ENCODE results near the gene MED28.
A peak's percentile ranks its signal among the peaks of the same experiment; 100 is the strongest.
"Not testable (repeated sequence)": the region's sequence is repeated elsewhere in the genome, so short reads cannot be mapped to it uniquely, and the experiment has no call there.

Gene MED28

DNA sequence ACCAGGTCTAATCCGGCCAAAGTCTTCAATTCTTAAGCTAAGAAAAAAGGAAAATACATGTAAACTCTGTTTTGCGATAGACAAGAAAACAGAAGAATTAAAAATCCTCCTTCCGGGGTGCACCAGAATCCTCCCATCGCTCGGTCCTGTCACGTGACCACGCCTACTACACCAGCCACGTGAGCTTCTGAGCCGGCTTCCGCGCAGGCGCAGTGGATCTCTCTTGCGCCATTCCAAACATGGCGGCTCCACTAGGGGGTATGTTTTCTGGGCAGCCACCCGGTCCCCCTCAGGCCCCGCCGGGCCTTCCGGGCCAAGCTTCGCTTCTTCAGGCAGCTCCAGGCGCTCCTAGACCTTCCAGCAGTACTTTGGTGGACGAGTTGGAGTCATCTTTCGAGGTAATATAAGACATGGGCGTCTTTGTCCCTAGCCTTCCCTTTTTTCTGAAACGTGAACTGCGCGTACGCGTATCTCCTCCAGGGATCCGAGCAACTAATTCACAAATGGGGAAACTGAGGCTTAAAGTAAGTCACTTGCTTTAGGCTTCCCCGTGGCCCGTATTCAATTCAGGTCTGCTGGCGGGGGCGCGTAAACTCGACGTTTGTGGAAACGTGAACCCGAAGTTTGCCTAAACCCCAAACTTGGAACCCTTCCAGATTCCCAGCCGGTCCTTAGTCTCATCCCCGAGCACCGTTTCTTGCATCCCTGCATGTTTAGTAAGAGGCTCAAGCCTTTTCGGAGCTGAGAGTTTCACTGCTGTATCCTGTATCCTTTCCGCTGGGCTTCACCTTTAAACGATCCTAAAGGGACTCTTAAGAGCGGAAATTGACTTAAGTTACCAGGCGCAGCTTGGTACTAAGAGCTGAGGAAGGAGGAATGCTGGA is at the start of gene MED28:
Gene MED28, plus strand, starts transcription at position 226 of the 884 bp plus-strand sequence. Its CDS starts 14 bp downstream, at position 240.
- Mint-ChIP-seq H3K9me3 (no peaks in the 10 kb centered on the region), H3K27ac (peak within 1 kb of the TSS; percentile 98), H3K4me3 (peak within 1 kb of the TSS; percentile 95), H3K4me1 (peaks cover 26% of the 10 kb centered on the region), H3K36me3 (peaks cover 54% of the 10 kb centered on the region)
- peak; percentile 91 for ATAC-seq
- DNase-seq (ENCODE audit: low spot score in 2 of 2): peak; percentile 90 to 96

DNA sequence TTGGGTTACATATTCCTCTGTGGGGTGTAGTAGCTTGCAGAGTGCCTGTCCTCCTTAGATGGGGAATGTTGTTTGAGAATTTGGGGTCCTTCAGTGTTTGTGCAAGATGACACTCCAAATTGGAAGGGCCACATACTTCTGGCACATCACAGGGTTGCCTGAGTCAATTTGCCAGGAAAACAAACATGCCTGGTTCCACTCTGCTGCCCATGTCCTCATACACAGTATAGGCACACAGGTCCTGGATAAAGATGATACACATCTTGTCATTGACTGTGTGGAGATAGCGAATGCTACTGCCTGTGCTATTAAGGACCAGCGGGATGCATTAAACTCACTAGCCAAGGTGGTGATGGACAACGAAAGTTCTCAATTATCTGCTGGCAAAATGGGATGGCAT is 48.6 kb upstream of the MED28 start:
- no peak overlapping the region for H3K4me3 Mint-ChIP-seq
- DNase-seq (ENCODE audit: low spot score in 2 of 2): no peak
- no peaks in the 10 kb centered on the region for H3K36me3 Mint-ChIP-seq
- H3K4me1 Mint-ChIP-seq: no peaks in the 10 kb centered on the region
- ATAC-seq: peak; percentile 7
- no peaks in the 10 kb centered on the region for H3K9me3 Mint-ChIP-seq
- H3K27ac Mint-ChIP-seq: no peak overlapping the region

- Mint-ChIP-seq H3K4me1 (no peaks in the 10 kb centered on the region), H3K4me3 (no peak overlapping the region), H3K9me3 (no peaks in the 10 kb centered on the region), H3K36me3 (no peaks in the 10 kb centered on the region), H3K27ac (no peak overlapping the region)
- DNase-seq (ENCODE audit: low spot score in 2 of 2) (no peak), ATAC-seq (no peak)
Measured at GRCh38 chr4:17567271-17567670, 47.2 kb upstream of the MED28 start.

- no peak overlapping the region for H3K27ac Mint-ChIP-seq
- ATAC-seq (no peak), DNase-seq (ENCODE audit: low spot score in 2 of 2) (no peak)
- no peak overlapping the region for H3K4me3 Mint-ChIP-seq
- H3K36me3 Mint-ChIP-seq: peaks cover 29% of the 10 kb centered on the region
- H3K4me1 Mint-ChIP-seq: peaks cover 14% of the 10 kb centered on the region
- no peaks in the 10 kb centered on the region for H3K9me3 Mint-ChIP-seq
Measured at GRCh38 chr4:17574206-17574605, 40.2 kb upstream of the MED28 start.

- H3K36me3 Mint-ChIP-seq: peaks cover 39% of the 10 kb centered on the region
- H3K9me3 Mint-ChIP-seq; ATAC-seq; DNase-seq (ENCODE audit: low spot score in 2 of 2); H3K4me3 Mint-ChIP-seq; H3K27ac Mint-ChIP-seq: not testable (repeated sequence)
- H3K4me1 Mint-ChIP-seq: peaks cover 16% of the 10 kb centered on the region
Measured at GRCh38 chr4:17575177-17575576, 39.3 kb upstream of the MED28 start.

- H3K27ac Mint-ChIP-seq: peak within 1 kb of the TSS; percentile 96
- peak; percentile 90 for ATAC-seq
- H3K36me3 Mint-ChIP-seq: peaks cover 58% of the 10 kb centered on the region
- H3K9me3 Mint-ChIP-seq: no peaks in the 10 kb centered on the region
- peak; percentile 99 to 100 for DNase-seq (ENCODE audit: low spot score in 2 of 2)
- peaks cover 16% of the 10 kb centered on the region for H3K4me1 Mint-ChIP-seq
- peak within 1 kb of the TSS; percentile 95 for H3K4me3 Mint-ChIP-seq
Measured at GRCh38 chr4:17576932-17577664, 37.3 kb upstream of the MED28 start, which contains the start of gene LAP3. LAP3 (plus strand) TSS chr4:17577198; CDS start chr4:17577466, 268 bp downstream.

- peaks cover 66% of the 10 kb centered on the region for H3K36me3 Mint-ChIP-seq
- peaks cover 16% of the 10 kb centered on the region for H3K4me1 Mint-ChIP-seq
- H3K9me3 Mint-ChIP-seq: no peaks in the 10 kb centered on the region
- peak overlapping the region; percentile 95 for H3K4me3 Mint-ChIP-seq
- H3K27ac Mint-ChIP-seq: peak overlapping the region; percentile 96
- DNase-seq (ENCODE audit: low spot score in 2 of 2): peak in 1 of 2 donors; percentile 65
- ATAC-seq: peak; percentile 12
Measured at GRCh38 chr4:17577665-17578481, 36.6 kb upstream of the MED28 start.

- H3K27ac Mint-ChIP-seq: peak overlapping the region; percentile 96
- ATAC-seq (peak; percentile 27), DNase-seq (ENCODE audit: low spot score in 2 of 2) (peak in 1 of 2 donors; percentile 55)
- peaks cover 16% of the 10 kb centered on the region for H3K4me1 Mint-ChIP-seq
- peak overlapping the region; percentile 95 for H3K4me3 Mint-ChIP-seq
- H3K36me3 Mint-ChIP-seq: peaks cover 72% of the 10 kb centered on the region
- no peaks in the 10 kb centered on the region for H3K9me3 Mint-ChIP-seq
Measured at GRCh38 chr4:17578482-17578891, 36.0 kb upstream of the MED28 start.

DNA sequence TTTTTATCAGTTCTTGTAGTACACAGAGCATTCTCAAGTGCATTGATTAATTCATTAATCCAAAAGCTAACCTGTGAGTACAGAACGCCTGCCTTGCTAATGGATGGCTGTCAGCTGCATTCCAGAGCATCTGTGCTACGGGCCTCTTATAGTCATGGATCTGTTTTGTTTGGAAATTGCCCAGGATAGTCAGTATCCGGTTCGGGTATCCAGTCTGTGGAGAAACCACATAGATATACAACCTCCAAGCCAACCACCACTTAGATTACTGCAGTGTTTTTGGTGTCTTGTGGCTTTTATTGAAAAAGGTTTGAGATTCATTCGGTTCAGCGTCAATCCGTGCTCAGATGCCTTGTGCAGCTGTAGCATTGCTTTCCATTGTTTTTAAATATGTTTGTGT is 33.5 kb upstream of the MED28 start:
- peaks cover 16% of the 10 kb centered on the region for H3K4me1 Mint-ChIP-seq
- peak overlapping the region; percentile 34 for H3K27ac Mint-ChIP-seq
- no peaks in the 10 kb centered on the region for H3K9me3 Mint-ChIP-seq
- DNase-seq (ENCODE audit: low spot score in 2 of 2): no peak
- no peak overlapping the region for H3K4me3 Mint-ChIP-seq
- peaks cover 95% of the 10 kb centered on the region for H3K36me3 Mint-ChIP-seq
- no peak for ATAC-seq

GRCh38 chr4:17583276-17583675 is 31.2 kb upstream of the MED28 start:
- DNase-seq (ENCODE audit: low spot score in 2 of 2) (no peak), ATAC-seq (no peak)
- H3K9me3 Mint-ChIP-seq: no peaks in the 10 kb centered on the region
- no peak overlapping the region for H3K27ac Mint-ChIP-seq
- no peak overlapping the region for H3K4me3 Mint-ChIP-seq
- H3K4me1 Mint-ChIP-seq: peaks cover 11% of the 10 kb centered on the region
- peaks cover 97% of the 10 kb centered on the region for H3K36me3 Mint-ChIP-seq

- H3K4me1 Mint-ChIP-seq: peaks cover 4% of the 10 kb centered on the region
- ATAC-seq (no peak), DNase-seq (ENCODE audit: low spot score in 2 of 2) (no peak)
- H3K27ac Mint-ChIP-seq: peak overlapping the region; percentile 29
- H3K4me3 Mint-ChIP-seq: no peak overlapping the region
- peaks cover 98% of the 10 kb centered on the region for H3K36me3 Mint-ChIP-seq
- no peaks in the 10 kb centered on the region for H3K9me3 Mint-ChIP-seq
Measured at GRCh38 chr4:17583941-17584340, 30.5 kb upstream of the MED28 start.

DNA sequence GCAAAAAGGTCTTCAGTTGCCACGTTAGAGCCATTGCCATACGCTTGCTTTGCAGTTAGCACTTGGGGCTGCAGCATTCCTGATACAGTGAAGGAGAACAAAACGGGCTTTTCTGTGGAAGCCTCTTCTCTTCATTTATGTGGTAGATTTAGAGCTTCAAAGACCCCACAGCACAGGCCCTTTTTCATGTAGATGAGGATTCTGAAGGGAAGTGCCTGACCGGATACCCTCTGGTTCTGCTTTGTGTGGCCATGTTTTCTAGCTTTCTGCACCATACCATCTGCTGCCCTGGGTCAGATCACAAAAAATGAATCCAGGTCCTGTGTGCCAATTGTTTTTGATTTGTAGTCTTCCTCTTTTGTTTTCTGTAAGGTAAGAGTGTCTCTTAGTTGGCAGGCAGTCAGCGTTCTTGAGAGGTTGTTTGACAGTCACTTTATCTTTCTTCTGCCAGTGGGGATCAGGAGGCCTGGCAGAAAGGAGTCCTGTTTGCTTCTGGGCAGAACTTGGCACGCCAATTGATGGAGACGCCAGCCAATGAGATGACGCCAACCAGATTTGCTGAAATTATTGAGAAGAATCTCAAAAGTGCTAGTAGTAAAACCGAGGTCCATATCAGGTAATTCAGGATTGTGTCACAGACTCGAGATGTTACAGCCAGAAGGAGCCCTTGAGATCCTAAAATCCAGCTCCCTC is 29.8 kb upstream of the MED28 start:
- no peak for DNase-seq (ENCODE audit: low spot score in 2 of 2)
- no peak for ATAC-seq
- Mint-ChIP-seq H3K27ac (peak overlapping the region; percentile 29), H3K4me3 (no peak overlapping the region), H3K9me3 (no peaks in the 10 kb centered on the region), H3K36me3 (peaks cover 98% of the 10 kb centered on the region), H3K4me1 (no peaks in the 10 kb centered on the region)

- peaks cover 98% of the 10 kb centered on the region for H3K36me3 Mint-ChIP-seq
- no peak for DNase-seq (ENCODE audit: low spot score in 2 of 2)
- H3K9me3 Mint-ChIP-seq: no peaks in the 10 kb centered on the region
- H3K4me3 Mint-ChIP-seq: no peak overlapping the region
- no peak overlapping the region for H3K27ac Mint-ChIP-seq
- peaks cover 8% of the 10 kb centered on the region for H3K4me1 Mint-ChIP-seq
- no peak for ATAC-seq
Measured at GRCh38 chr4:17587094-17587822, 27.2 kb upstream of the MED28 start.

DNA sequence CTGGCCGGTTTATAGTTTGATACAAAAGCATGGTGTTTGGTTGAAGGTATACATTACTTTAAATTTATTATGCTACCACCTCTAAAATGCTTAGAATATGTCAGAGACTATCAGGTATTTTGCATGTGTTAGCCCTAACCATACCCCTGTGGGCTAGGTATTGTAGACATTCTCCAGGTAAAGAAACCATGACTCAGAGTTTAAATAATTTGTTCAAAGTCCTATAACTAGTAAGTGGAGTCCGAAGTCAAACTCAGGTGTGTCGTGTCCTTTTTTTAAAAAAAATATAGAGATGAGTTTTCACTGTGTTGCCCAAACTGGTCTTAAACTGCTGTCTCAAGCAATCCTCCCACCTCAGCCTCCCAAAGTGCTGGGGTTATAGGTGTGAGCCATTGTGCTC is 25.1 kb upstream of the MED28 start:
- no peak overlapping the region for H3K4me3 Mint-ChIP-seq
- peaks cover 100% of the 10 kb centered on the region for H3K36me3 Mint-ChIP-seq
- H3K9me3 Mint-ChIP-seq: no peaks in the 10 kb centered on the region
- ATAC-seq (no peak), DNase-seq (ENCODE audit: low spot score in 2 of 2) (no peak)
- H3K4me1 Mint-ChIP-seq: peaks cover 18% of the 10 kb centered on the region
- no peak overlapping the region for H3K27ac Mint-ChIP-seq
